ENCODE data around the gene OTOGL.
A peak's percentile ranks its signal among the peaks of the same experiment; 100 is the strongest.

The OTOGL gene

GRCh38 chr12:80264891-80265290 lies 165.6 kb downstream of the OTOGL start:
- Histone ChIP-seq H3K27me3 (no peaks in the 10 kb centered on the region), H3K9me3 (no peaks in the 10 kb centered on the region), H3K4me1 (peaks cover 0 to 11% (median 2%) of the 10 kb centered on the region in 4 donors), H3K27ac (no peak overlapping the region), H3K4me3 (no peak overlapping the region), H3K36me3 (no peaks in the 10 kb centered on the region)
- DNase-seq: no peak
- intact Hi-C loops (cut with DNase I; ENCODE audit: low total_unique reads): no loop called here
- TF ChIP-seq, protein P1, sequence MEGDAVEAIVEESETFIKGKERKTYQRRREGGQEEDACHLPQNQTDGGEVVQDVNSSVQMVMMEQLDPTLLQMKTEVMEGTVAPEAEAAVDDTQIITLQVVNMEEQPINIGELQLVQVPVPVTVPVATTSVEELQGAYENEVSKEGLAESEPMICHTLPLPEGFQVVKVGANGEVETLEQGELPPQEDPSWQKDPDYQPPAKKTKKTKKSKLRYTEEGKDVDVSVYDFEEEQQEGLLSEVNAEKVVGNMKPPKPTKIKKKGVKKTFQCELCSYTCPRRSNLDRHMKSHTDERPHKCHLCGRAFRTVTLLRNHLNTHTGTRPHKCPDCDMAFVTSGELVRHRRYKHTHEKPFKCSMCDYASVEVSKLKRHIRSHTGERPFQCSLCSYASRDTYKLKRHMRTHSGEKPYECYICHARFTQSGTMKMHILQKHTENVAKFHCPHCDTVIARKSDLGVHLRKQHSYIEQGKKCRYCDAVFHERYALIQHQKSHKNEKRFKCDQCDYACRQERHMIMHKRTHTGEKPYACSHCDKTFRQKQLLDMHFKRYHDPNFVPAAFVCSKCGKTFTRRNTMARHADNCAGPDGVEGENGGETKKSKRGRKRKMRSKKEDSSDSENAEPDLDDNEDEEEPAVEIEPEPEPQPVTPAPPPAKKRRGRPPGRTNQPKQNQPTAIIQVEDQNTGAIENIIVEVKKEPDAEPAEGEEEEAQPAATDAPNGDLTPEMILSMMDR (IDR thresholded peaks at IDR 0.05): no peak

- peaks cover 0 to 11% (median 2%) of the 10 kb centered on the region in 4 donors for H3K4me1 ChIP-seq
- no peak for DNase-seq
- TF ChIP-seq, protein P1 (IDR thresholded peaks at IDR 0.05): no peak
- H3K36me3 ChIP-seq: no peaks in the 10 kb centered on the region
- no peak overlapping the region for H3K4me3 ChIP-seq
- intact Hi-C loops (cut with DNase I; ENCODE audit: low total_unique reads): no loop called here
- H3K9me3 ChIP-seq: no peaks in the 10 kb centered on the region
- H3K27ac ChIP-seq: no peak overlapping the region
- no peaks in the 10 kb centered on the region for H3K27me3 ChIP-seq
Observed at GRCh38 chr12:80268924-80269749, 169.8 kb downstream of the OTOGL start.

- Histone ChIP-seq H3K9me3 (no peaks in the 10 kb centered on the region), H3K36me3 (no peaks in the 10 kb centered on the region), H3K4me3 (no peak overlapping the region), H3K4me1 (peaks cover 0 to 11% (median 2%) of the 10 kb centered on the region in 4 donors), H3K27ac (no peak overlapping the region), H3K27me3 (no peaks in the 10 kb centered on the region)
- intact Hi-C loops (cut with DNase I; ENCODE audit: low total_unique reads): loop anchor here (5.0 kb wide), 1 partner anchor 73 kb away; no protein-coding TSS in a partner anchor
- no peak for DNase-seq
- TF ChIP-seq, protein P1 (IDR thresholded peaks at IDR 0.05): peak; percentile 50 to 56
Observed at GRCh38 chr12:80269803-80270552, 170.6 kb downstream of the OTOGL start.

DNA sequence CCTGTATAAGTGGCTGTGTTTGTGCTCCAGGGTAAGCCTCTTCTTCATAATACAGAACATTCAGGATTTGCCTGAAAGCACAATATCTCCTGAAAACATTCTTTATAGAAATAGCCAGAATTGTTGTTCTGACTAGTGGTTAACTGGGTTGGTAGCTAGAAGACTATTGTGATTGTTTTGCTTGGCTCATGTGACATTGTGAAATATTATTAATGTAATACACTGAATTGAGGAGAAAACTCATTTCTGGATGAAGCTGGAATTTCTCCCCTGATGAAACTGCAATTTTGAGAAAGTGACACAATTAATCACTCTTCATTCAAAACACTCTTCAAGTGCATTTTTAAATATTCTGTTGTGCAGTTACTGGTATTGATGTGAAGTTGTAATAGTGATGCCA lies 172.4 kb downstream of the OTOGL start:
- intact Hi-C loops (cut with DNase I; ENCODE audit: low total_unique reads): loop anchor here (5.0 kb wide), 1 partner anchor 74 kb away; no protein-coding TSS in a partner anchor
- Histone ChIP-seq H3K27ac (no peak overlapping the region), H3K27me3 (no peaks in the 10 kb centered on the region), H3K4me1 (peaks cover 0 to 11% (median 2%) of the 10 kb centered on the region in 4 donors), H3K9me3 (no peaks in the 10 kb centered on the region), H3K36me3 (no peaks in the 10 kb centered on the region), H3K4me3 (no peak overlapping the region)
- TF ChIP-seq, protein P1 (IDR thresholded peaks at IDR 0.05): no peak
- DNase-seq: no peak

DNA sequence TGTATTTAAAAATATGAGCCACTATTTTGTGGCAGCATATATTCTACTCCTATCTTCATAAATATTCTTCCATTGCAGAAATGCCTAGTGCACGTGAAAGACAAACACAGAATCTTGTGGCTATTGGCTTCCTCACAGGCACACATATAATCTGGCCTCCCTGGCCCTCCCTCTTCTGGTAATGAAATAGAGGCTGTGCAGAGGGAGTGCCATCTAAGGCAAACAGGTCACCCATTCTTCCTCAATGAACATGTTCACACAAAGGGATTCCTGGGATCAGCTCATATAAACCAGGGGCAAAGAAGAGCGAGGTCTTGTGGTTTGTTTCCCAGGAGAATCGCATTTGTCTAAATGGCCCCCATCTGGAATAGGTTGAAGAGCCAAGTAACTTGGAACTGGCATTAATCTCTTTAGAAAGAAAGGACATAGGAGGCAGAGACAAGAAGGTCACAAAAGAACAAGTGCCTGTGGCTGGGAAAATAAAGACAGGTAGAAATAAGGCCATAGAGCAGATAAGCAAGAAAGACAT lies 173.1 kb downstream of the OTOGL start:
- no peaks in the 10 kb centered on the region for H3K27me3 ChIP-seq
- TF ChIP-seq, protein P1 (IDR thresholded peaks at IDR 0.05): no peak
- no peak overlapping the region for H3K4me3 ChIP-seq
- no peaks in the 10 kb centered on the region for H3K36me3 ChIP-seq
- DNase-seq: no peak
- no peak overlapping the region for H3K27ac ChIP-seq
- H3K9me3 ChIP-seq: no peaks in the 10 kb centered on the region
- peaks cover 0 to 11% (median 2%) of the 10 kb centered on the region in 4 donors for H3K4me1 ChIP-seq
- intact Hi-C loops (cut with DNase I; ENCODE audit: low total_unique reads): loop anchor here (5.0 kb wide), 1 partner anchor 75 kb away; no protein-coding TSS in a partner anchor

Measured in tibial artery (tissue), 4 donors.